HCT116 (cell line): ENCODE data around the gene KCNN3. TPM values are rescaled to one million over a fixed set of nuclear protein-coding genes. Genes with fewer than 3 reads are reported as not detected.

ENCODE experiments used
- ATAC-seq: fragments of 200-7000 bp; cut with Tn5 transposase; 2 replicates; pipeline ENCODE4 v1.9.1; 2020; ENCODE audit warnings: mild to moderate bottlenecking, moderate library complexity
- BruUV-seq: library from RNA; stranded (reverse); fragments of 400-500 nt; replicated peaks from 2 replicates; lab custom pipeline; 2021; lab: Mats Ljungman, UMichigan
- CTCF ChIA-PET: fragments of 300-600 bp; sonication (Branson Sonifier 250); formaldehyde crosslinking; loops from one replicate; lab custom pipeline; 2021; ENCODE audit warnings: antibody characterized with exemption; lab: Charles Lee
- POLR2A ChIA-PET: fragments of 300-600, 350-600 bp; sonication (Branson Sonifier 250); formaldehyde crosslinking; loops from one replicate; lab custom pipeline; 2021; ENCODE audit warnings: antibody characterized with exemption; lab: Charles Lee
- RAD21 ChIA-PET, 2 experiments: fragments of 300-600 bp; sonication (Branson Sonifier 250); formaldehyde crosslinking; loops; one replicate each; lab custom pipeline; 2023; ENCODE audit warnings: low total read pairs in 2 of 2; ENCODE audit not compliant: uncharacterized antibody in 2 of 2, unreplicated experiment in 2 of 2, low non-redundant PET in 1 of 2; lab: Charles Lee
- DNase-seq: peaks from one replicate; pipeline ENCODE4 v3.0.0-alpha.2; 2010; ENCODE audit warnings: low read depth, low spot score
- H2AFZ ChIP-seq: fragments of 200-600 bp; shearing (Covaris generic), sonication (generic); 2 replicates; pipeline ENCODE4 v1.6.1; 2017; ENCODE audit warnings: low read depth, mixed run types, mixed read lengths, antibody characterized with exemption, low read length; ENCODE audit not compliant: poor library complexity, severe bottlenecking
- H3K27ac ChIP-seq: 2 replicates; pipeline ENCODE4 v1.5.1; 2012; ENCODE audit warnings: low read depth, low read length
- H3K27me3 ChIP-seq: fragments of 200-600 bp; sonication (generic); 2 replicates; pipeline ENCODE4 v1.6.1; 2016; ENCODE audit warnings: mixed run types, low read length, mixed read lengths; ENCODE audit not compliant: insufficient read depth
- H3K36me3 ChIP-seq, 2 experiments: fragments of 200-500 bp in 1 of 2; fragments of 200-600 bp in 1 of 2; sonication (Bioruptor generic) in 1 of 2; sonication (generic) in 1 of 2; 2 replicates each; pipeline versions ENCODE4 v1.5.1 to v1.6.1; 2014 to 2016; ENCODE audit warnings: low read length in 2 of 2, inconsistent platforms in 1 of 2, mixed read lengths in 1 of 2, mixed run types in 1 of 2; ENCODE audit not compliant: insufficient read depth in 2 of 2, control insufficient read depth in 1 of 2
- H3K4me1 ChIP-seq, 2 experiments: fragments of 200-600 bp in 1 of 2; sonication (generic) in 1 of 2; 2 replicates each; pipeline versions ENCODE4 v1.5.1 to v1.6.1; 2012 to 2017; ENCODE audit warnings: low read length in 2 of 2, inconsistent platforms in 1 of 2, mild to moderate bottlenecking in 1 of 2, mixed read lengths in 1 of 2, mixed run types in 1 of 2, moderate library complexity in 1 of 2; ENCODE audit not compliant: insufficient read depth in 2 of 2, control insufficient read depth in 1 of 2
- H3K4me2 ChIP-seq: fragments of 200-600 bp; sonication (generic); 2 replicates; pipeline ENCODE4 v1.6.1; 2017; ENCODE audit warnings: mixed run types, low read length, mixed read lengths
- H3K4me3 ChIP-seq, 2 experiments: fragments of 200-600 bp in 1 of 2; sonication (generic) in 1 of 2; replicated peaks in 1 of 2; 2 replicates each; pipeline ENCODE4 v1.5.1; 2011 to 2016; ENCODE audit warnings: low read length in 2 of 2, control low read depth in 1 of 2, low read depth in 1 of 2, mild to moderate bottlenecking in 1 of 2, mixed read lengths in 1 of 2, mixed run types in 1 of 2
- H3K79me2 ChIP-seq: fragments of 200-600 bp; sonication (generic); 2 replicates; pipeline ENCODE4 v1.6.1; 2017; ENCODE audit warnings: mild to moderate bottlenecking, mixed run types, low read length, moderate library complexity, mixed read lengths; ENCODE audit not compliant: insufficient read depth
- H3K9ac ChIP-seq: fragments of 200-600 bp; sonication (generic); 2 replicates; pipeline ENCODE4 v1.6.1; 2016; ENCODE audit warnings: low read length, mixed read lengths
- H3K9me2 ChIP-seq: fragments of 200-600 bp; sonication (generic), shearing (Covaris generic); 2 replicates; pipeline ENCODE4 v1.6.1; 2017; ENCODE audit warnings: mixed run types, mild to moderate bottlenecking, moderate library complexity; ENCODE audit not compliant: insufficient read depth
- H3K9me3 ChIP-seq, 2 experiments: fragments of 200-500 bp in 1 of 2; fragments of 200-600 bp in 1 of 2; sonication (Bioruptor generic) in 1 of 2; sonication (generic) in 1 of 2; 2 replicates each; pipeline ENCODE4 v1.6.1; 2014 to 2017; ENCODE audit warnings: low read length in 2 of 2, mixed read lengths in 2 of 2, inconsistent platforms in 1 of 2, low read depth in 1 of 2, mild to moderate bottlenecking in 1 of 2, mixed run types in 1 of 2, moderate library complexity in 1 of 2; ENCODE audit not compliant: control insufficient read depth in 1 of 2, insufficient read depth in 1 of 2
- H4K20me1 ChIP-seq: fragments of 200-600 bp; sonication (generic), shearing (Covaris generic); 2 replicates; pipeline ENCODE4 v1.6.1; 2017; ENCODE audit warnings: mixed run types, mild to moderate bottlenecking, moderate library complexity; ENCODE audit not compliant: insufficient read depth
- CBX3 ChIP-seq: IDR thresholded peaks from 2 replicates; pipeline ENCODE4 v1.6.1; 2012; ENCODE audit warnings: low read depth
- CEBPB ChIP-seq: IDR thresholded peaks from 2 replicates; pipeline ENCODE4 v1.6.1; 2012; ENCODE audit warnings: low read depth
- EGR1 ChIP-seq: IDR thresholded peaks from 2 replicates; pipeline ENCODE4 v1.6.1; 2012; ENCODE audit warnings: low read depth
- ELF1 ChIP-seq: IDR thresholded peaks from 2 replicates; pipeline ENCODE4 v1.6.1; 2012; ENCODE audit warnings: low read depth, borderline replicate concordance
- EZH2 ChIP-seq: fragments of 200-600 bp; sonication (generic); IDR thresholded peaks from 2 replicates; pipeline ENCODE4 v1.6.1; 2017; ENCODE audit warnings: antibody characterized with exemption, mixed run types
- EZH2phosphoT487 ChIP-seq: fragments of 200-600 bp; IDR thresholded peaks from 2 replicates; pipeline ENCODE4 v1.6.1; 2018; ENCODE audit warnings: antibody characterized with exemption, borderline replicate concordance
- FOSL1 ChIP-seq: IDR thresholded peaks from 2 replicates; pipeline ENCODE4 v1.6.1; 2012; ENCODE audit warnings: low read depth
- JUND ChIP-seq: IDR thresholded peaks from 2 replicates; pipeline ENCODE4 v1.6.1; 2012
- POLR2A ChIP-seq: IDR thresholded peaks from 2 replicates; pipeline ENCODE4 v1.7.0; 2011; ENCODE audit warnings: borderline replicate concordance; ENCODE audit not compliant: insufficient read depth, insufficient read length; ENCODE audit errors: extremely low read depth
- RAD21 ChIP-seq: IDR thresholded peaks from 2 replicates; pipeline ENCODE4 v1.6.1; 2012; ENCODE audit warnings: low read depth, mild to moderate bottlenecking
- SIN3A ChIP-seq: IDR thresholded peaks from 2 replicates; pipeline ENCODE4 v1.6.1; 2012; ENCODE audit warnings: low read depth
- SP1 ChIP-seq: IDR thresholded peaks from 2 replicates; pipeline ENCODE4 v1.6.1; 2012; ENCODE audit warnings: low read depth
- TCF7L2 ChIP-seq: IDR thresholded peaks from 2 replicates; pipeline ENCODE4 v1.7.0; 2011; ENCODE audit warnings: borderline replicate concordance, inconsistent platforms; ENCODE audit not compliant: insufficient read depth, insufficient read length; ENCODE audit errors: extremely low read depth
- YY1 ChIP-seq: IDR thresholded peaks from 2 replicates; pipeline ENCODE4 v1.6.1; 2011; ENCODE audit warnings: low read length, low read depth, moderate library complexity, mild to moderate bottlenecking; ENCODE audit not compliant: insufficient replicate concordance; ENCODE audit errors: extremely low read depth
- ZFX ChIP-seq: fragments of 450-650 bp; IDR thresholded peaks from 2 replicates; pipeline ENCODE4 v1.6.1; 2017
- intact Hi-C: fragments of 100-400 bp; cut with micrococcal nuclease; formaldehyde crosslinking; loops from 2 replicates; pipeline ENCODE4 v1.10.0; 2022
- total RNA-seq: library from RNA; stranded (reverse); gene quantifications from one replicate; pipeline ENCODE4 v1.2.1, GENCODE V29; 2021; ENCODE audit not compliant: unreplicated experiment
- TF ChIP-seq, protein P1 (sequence below): IDR thresholded peaks from 2 replicates; pipeline ENCODE4 v1.6.1; 2011; ENCODE audit warnings: mild to moderate bottlenecking, low read length, moderate library complexity; ENCODE audit not compliant: insufficient replicate concordance; ENCODE audit errors: extremely low read depth
- TF ChIP-seq, protein P2 (sequence below), 3 experiments: fragments of 200-600 bp in 1 of 3; sonication (generic) in 1 of 3; IDR thresholded peaks in 2 of 3; conservative IDR thresholded peaks in 1 of 3; 2 replicates each; pipeline ENCODE4 v1.5.1; 2012 to 2017; ENCODE audit warnings: low read depth in 2 of 3, low read length in 2 of 3, antibody characterized with exemption in 1 of 3, borderline replicate concordance in 1 of 3, control low read depth in 1 of 3, mild to moderate bottlenecking in 1 of 3, mixed read lengths in 1 of 3, mixed run types in 1 of 3, moderate library complexity in 1 of 3; ENCODE audit not compliant: insufficient read depth in 1 of 3
- TF ChIP-seq, protein P3 (sequence below): IDR thresholded peaks from 2 replicates; pipeline ENCODE4 v1.6.1; 2012

Gene KCNN3
- total RNA-seq, 1 experiment from 2014 or later: 1.1 TPM

DNA sequence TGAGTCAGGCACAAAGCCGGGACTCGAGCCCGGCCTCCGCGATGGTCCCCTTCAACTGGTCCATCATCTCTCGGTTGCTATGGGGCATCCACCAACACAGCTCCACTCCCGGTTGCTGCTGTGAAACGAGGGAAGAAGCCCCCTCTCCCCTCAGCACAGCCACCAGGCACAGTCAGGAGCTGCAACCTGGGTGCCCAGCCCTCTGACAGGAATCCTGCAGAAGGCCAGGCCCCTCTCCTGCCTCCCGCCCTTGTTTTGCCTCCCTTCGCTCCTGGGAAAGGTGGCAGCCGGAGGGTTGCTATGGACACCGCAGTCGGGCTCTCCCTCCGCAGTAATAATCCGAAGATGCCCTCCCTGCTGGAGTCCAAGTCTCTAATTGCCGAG is 8.9 kb upstream of the KCNN3 start:
- no peaks in the 10 kb centered on the region for H3K79me2 ChIP-seq
- H2AFZ ChIP-seq: no peak overlapping the region
- H3K36me3 ChIP-seq: no peaks in the 10 kb centered on the region
- no peak overlapping the region for H3K4me2 ChIP-seq
- no peak for DNase-seq
- no peak overlapping the region for H3K9ac ChIP-seq
- ChIA-PET POLR2A (interaction anchor here (1.0 to 2.2 kb wide), 2 partner anchors 9 to 209 kb away, joined by 5 read pairs; partner anchors contain the start of gene KCNN3), RAD21 (interaction anchor here (1.0 to 1.9 kb wide), 6 partner anchors 65 to 320 kb away, joined by 3 to 20 read pairs (median 8); no protein-coding TSS in a partner anchor), CTCF (interaction anchor here (0.6 to 2.0 kb wide), 22 partner anchors 9 to 399 kb away, joined by 3 to 32 read pairs (median 5); partner anchors contain the start of genes CHRNB2, KCNN3 and PMVK)
- ATAC-seq: no peak
- H3K27me3 ChIP-seq: no peaks in the 10 kb centered on the region
- intact Hi-C loops: loop anchor here (5.0 kb wide), 2 partner anchors 112 to 397 kb away; no protein-coding TSS in a partner anchor
- peaks cover 0 to 19% of the 10 kb centered on the region in 2 experiments; a peak in 3 of 4 replicates for H3K4me1 ChIP-seq
- BruUV-seq: no TSS peak
- no peak overlapping the region for H3K4me3 ChIP-seq
- TF ChIP-seq, protein P1, sequence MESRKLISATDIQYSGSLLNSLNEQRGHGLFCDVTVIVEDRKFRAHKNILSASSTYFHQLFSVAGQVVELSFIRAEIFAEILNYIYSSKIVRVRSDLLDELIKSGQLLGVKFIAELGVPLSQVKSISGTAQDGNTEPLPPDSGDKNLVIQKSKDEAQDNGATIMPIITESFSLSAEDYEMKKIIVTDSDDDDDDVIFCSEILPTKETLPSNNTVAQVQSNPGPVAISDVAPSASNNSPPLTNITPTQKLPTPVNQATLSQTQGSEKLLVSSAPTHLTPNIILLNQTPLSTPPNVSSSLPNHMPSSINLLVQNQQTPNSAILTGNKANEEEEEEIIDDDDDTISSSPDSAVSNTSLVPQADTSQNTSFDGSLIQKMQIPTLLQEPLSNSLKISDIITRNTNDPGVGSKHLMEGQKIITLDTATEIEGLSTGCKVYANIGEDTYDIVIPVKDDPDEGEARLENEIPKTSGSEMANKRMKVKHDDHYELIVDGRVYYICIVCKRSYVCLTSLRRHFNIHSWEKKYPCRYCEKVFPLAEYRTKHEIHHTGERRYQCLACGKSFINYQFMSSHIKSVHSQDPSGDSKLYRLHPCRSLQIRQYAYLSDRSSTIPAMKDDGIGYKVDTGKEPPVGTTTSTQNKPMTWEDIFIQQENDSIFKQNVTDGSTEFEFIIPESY: no peak
- TF ChIP-seq CBX3 (no peak), EZH2phosphoT487 (no peak), EZH2 (no peak), YY1 (no peak), ZFX (no peak), FOSL1 (no peak), POLR2A (no peak), ELF1 (no peak), RAD21 (no peak), SP1 (no peak), EGR1 (no peak), TCF7L2 (no peak), SIN3A (no peak), JUND (no peak), CEBPB (no peak)
- TF ChIP-seq, protein P2, sequence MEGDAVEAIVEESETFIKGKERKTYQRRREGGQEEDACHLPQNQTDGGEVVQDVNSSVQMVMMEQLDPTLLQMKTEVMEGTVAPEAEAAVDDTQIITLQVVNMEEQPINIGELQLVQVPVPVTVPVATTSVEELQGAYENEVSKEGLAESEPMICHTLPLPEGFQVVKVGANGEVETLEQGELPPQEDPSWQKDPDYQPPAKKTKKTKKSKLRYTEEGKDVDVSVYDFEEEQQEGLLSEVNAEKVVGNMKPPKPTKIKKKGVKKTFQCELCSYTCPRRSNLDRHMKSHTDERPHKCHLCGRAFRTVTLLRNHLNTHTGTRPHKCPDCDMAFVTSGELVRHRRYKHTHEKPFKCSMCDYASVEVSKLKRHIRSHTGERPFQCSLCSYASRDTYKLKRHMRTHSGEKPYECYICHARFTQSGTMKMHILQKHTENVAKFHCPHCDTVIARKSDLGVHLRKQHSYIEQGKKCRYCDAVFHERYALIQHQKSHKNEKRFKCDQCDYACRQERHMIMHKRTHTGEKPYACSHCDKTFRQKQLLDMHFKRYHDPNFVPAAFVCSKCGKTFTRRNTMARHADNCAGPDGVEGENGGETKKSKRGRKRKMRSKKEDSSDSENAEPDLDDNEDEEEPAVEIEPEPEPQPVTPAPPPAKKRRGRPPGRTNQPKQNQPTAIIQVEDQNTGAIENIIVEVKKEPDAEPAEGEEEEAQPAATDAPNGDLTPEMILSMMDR (IDR thresholded peaks at IDR 0.05 in 2 of 3, conservative IDR thresholded peaks at IDR 0.05 in 1 of 3; ENCODE audit: borderline replicate concordance in 1 of 3, insufficient read depth in 1 of 3, low read depth in 2 of 3, low read length in 2 of 3): no peak
- TF ChIP-seq, protein P3, sequence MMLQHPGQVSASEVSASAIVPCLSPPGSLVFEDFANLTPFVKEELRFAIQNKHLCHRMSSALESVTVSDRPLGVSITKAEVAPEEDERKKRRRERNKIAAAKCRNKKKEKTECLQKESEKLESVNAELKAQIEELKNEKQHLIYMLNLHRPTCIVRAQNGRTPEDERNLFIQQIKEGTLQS: no peak
- H4K20me1 ChIP-seq: no peaks in the 10 kb centered on the region
- H3K9me3 ChIP-seq: no peaks in the 10 kb centered on the region
- H3K27ac ChIP-seq: no peak overlapping the region
- H3K9me2 ChIP-seq: no peaks in the 10 kb centered on the region
